GM06990 (cell line): ENCODE measurements around the gene UBE2K.

Experiments used
- DNase-seq: peaks from one replicate; pipeline ENCODE4 v3.0.0-alpha.2; 2011; ENCODE audit not compliant: insufficient read length; ENCODE audit errors: extremely low read depth
- H3K27me3 ChIP-seq: replicated peaks from 2 replicates; pipeline ENCODE4 v1.6.0; 2011; ENCODE audit warnings: low read length; ENCODE audit not compliant: control insufficient read depth, insufficient read depth
- H3K36me3 ChIP-seq: 2 replicates; pipeline ENCODE4 v1.5.1; 2011; ENCODE audit warnings: low read length; ENCODE audit not compliant: control insufficient read depth, insufficient read depth
- H3K4me3 ChIP-seq: replicated peaks from 2 replicates; pipeline ENCODE4 v1.5.1; 2011; ENCODE audit warnings: low read depth, mild to moderate bottlenecking, control low read depth, low read length
- CTCF ChIP-seq: IDR thresholded peaks from 2 replicates; pipeline ENCODE4 v1.5.1; 2011; ENCODE audit warnings: low read length, control low read depth, mild to moderate bottlenecking, inconsistent platforms; ENCODE audit not compliant: insufficient read depth, poor library complexity, severe bottlenecking

UBE2K gene

DNA sequence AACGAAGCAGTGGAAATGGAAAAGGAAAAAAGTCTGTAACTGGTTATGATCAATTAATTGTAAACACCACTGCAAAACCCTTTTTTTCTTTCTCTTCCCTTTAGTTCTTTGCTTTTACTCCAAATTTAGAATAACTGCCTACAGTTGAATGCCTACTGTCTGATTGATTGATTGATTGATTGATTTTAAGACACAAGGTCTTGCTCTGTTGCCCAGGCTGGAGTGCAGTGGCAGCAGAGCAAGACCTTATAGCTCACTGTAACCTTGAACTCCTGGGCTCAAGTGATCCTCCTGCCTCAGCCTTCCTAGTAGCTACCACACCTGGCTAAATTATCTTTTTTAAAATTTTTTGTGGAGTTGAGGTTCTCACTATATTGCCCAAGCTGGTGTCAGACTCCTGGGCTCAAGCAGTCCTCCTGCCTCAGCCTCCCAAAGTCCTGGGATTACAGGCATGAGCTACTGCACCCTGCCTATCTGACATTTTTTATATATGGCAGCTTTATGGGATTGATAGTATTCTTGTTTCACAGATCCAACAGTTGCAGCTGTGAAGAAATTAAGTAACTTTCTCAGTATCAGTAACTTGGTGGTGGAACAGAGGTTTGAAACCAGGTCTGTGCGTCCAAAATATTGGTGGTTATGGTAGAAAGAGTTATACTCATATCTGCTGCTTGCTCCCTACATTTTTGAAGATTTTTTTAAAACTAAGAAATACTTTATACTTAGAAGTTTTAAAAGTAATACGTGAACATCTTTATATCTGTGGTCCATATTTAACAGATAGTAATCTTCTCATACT is 12.4 kb downstream of the UBE2K start:
- H3K27me3 ChIP-seq = no peaks in the 10 kb centered on the region
- H3K36me3 ChIP-seq = no peaks in the 10 kb centered on the region; the same call in none of the 2 replicates
- TF ChIP-seq CTCF = no peak
- H3K4me3 ChIP-seq = no peak overlapping the region
- DNase-seq = no peak

DNA sequence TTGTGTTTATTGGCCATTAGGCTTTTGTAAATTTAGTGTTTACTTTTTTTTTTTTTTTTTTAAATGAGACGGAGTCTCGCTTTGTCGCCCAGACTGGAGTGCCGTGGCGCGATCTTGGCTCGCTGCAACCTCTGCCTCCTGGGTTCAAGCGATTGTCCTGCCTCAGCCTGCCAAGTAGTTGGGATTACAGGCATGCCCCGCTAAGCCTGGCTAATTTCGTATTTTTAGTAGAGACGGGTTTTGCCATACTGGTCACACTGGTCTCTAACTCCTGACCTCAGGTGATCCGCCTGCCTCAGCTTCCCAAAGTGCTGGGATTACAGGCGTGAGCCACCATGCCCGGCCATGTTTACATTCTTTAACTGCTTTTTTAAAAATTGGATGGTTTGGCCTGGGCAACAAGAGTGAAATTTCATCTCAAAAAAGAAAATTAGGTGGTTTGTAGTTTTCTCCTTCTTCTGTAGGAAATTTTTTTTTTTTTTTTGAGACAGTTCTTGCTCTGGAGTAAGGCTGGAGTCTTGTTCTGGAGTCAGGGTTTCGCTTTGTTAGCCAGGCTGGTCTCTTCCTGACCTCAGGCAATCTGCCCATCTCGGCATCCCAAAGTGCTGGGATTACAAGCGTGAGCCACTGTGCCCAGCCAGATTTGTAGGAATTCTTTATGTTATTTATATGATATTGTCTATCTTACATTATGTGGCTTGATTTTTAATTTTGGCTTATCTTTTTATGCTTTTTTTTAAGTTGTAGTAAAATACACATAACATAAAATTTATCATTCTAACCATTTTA is 15.1 kb downstream of the UBE2K start:
- no peak for TF ChIP-seq CTCF
- no peaks in the 10 kb centered on the region; the same call in none of the 2 replicates for H3K36me3 ChIP-seq
- no peak overlapping the region for H3K4me3 ChIP-seq

DNA sequence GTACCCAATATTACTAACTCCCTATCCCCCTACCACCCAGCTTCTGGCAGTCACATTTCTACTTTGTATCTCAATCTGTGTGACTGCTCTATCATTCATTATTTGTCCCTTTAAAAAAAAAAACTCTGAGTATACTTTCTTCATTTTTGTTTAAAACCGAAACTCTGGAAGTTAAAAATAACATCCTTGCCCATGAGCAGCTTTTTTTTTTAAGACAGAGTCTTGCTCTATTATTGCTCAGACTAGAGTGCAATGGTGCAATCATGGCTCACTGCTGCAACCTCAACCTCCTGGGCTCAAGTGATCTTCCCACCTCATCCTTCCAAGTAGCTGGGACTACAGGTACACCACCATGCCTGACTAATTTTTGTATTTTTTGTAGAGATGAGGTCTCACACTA is 15.8 kb downstream of the UBE2K start:
- Histone ChIP-seq H3K36me3 (peaks cover 1% of the 10 kb centered on the region), H3K27me3 (no peaks in the 10 kb centered on the region), H3K4me3 (no peak overlapping the region; the same call in 1 of the 2 replicates)
- no peak for TF ChIP-seq CTCF
- DNase-seq = peak; percentile 43

More for the DNA sequence above, 15.1 kb downstream of the UBE2K start:
- no peaks in the 10 kb centered on the region for H3K27me3 ChIP-seq
- DNase-seq = no peak

- Histone ChIP-seq H3K4me3 (no peak overlapping the region; the same call in 1 of the 2 replicates), H3K27me3 (no peaks in the 10 kb centered on the region), H3K36me3 (peaks cover 1% of the 10 kb centered on the region)
- no peak for DNase-seq
- TF ChIP-seq CTCF = no peak
These were observed 16.2 kb downstream of the UBE2K start for GRCh38 chr4:39714166-39714565.

GRCh38 chr4:39715788-39716187 is 17.9 kb downstream of the UBE2K start:
- no peak for TF ChIP-seq CTCF
- 0 out of 2 replicates have a peak overlapping the region, but pooled peaks have one; percentile 10 for H3K4me3 ChIP-seq
- no peaks in the 10 kb centered on the region for H3K27me3 ChIP-seq
- no peak for DNase-seq
- H3K36me3 ChIP-seq = peaks cover 1% of the 10 kb centered on the region
